C4-2B (cell line): ENCODE results near the gene KCNH8.

Experiments
- CTCF ChIP-seq: fragments of 450-650 bp; conservative IDR thresholded peaks from 2 replicates; pipeline ENCODE4 v1.5.1; 2017; ENCODE audit warnings: mild to moderate bottlenecking
- ZFX ChIP-seq: fragments of 450-650 bp; IDR thresholded peaks from 2 replicates; pipeline ENCODE4 v1.6.1; 2017

- TF ChIP-seq CTCF: no peak
- TF ChIP-seq ZFX: no peak
Observed at GRCh38 chr3:19149368-19149767, 1.1 kb downstream of the KCNH8 start.
